ENCODE results near the gene FGFR4. TPM values are rescaled to one million over a fixed set of nuclear protein-coding genes. Genes with fewer than 3 reads are reported as not detected.
A peak's percentile ranks its signal among the peaks of the same experiment; 100 is the strongest.

Gene FGFR4
- total RNA-seq, 1 donor from 2014 or later = 0.79 TPM

DNA sequence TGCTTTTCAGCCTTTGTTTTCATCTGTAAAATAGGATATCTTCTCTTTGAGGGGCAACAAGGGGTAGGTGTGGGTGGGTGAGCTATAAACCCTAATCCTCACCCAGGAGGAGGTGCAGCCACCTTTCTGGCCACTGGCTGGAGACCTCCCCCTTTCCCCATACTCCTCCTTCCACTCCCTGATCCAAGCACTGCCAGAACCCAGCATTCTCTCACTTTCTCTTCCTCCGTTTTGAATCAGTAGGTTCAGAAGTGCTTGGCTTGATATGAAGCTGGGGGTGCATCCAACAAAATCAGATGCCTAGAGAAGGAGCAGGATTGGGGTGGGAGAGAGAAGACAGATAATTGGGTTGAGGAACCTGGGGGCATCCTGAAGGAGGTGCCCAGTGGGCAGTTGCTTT is 40.1 kb downstream of the FGFR4 start:
- Histone ChIP-seq H3K27me3 (ENCODE audit: control insufficient read depth, insufficient read depth, low read length) (no peaks in the 10 kb centered on the region), H3K4me3 (ENCODE audit: low read depth, low read length) (no peak overlapping the region), H3K36me3 (ENCODE audit: control insufficient read depth, insufficient read depth, low read length) (no peaks in the 10 kb centered on the region)
- TF ChIP-seq, protein P1, sequence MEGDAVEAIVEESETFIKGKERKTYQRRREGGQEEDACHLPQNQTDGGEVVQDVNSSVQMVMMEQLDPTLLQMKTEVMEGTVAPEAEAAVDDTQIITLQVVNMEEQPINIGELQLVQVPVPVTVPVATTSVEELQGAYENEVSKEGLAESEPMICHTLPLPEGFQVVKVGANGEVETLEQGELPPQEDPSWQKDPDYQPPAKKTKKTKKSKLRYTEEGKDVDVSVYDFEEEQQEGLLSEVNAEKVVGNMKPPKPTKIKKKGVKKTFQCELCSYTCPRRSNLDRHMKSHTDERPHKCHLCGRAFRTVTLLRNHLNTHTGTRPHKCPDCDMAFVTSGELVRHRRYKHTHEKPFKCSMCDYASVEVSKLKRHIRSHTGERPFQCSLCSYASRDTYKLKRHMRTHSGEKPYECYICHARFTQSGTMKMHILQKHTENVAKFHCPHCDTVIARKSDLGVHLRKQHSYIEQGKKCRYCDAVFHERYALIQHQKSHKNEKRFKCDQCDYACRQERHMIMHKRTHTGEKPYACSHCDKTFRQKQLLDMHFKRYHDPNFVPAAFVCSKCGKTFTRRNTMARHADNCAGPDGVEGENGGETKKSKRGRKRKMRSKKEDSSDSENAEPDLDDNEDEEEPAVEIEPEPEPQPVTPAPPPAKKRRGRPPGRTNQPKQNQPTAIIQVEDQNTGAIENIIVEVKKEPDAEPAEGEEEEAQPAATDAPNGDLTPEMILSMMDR (IDR thresholded peaks at IDR 0.05; ENCODE audit: insufficient read depth, low read length, severe bottlenecking) = no peak
- DNase-seq (ENCODE audit: low read depth) (no peak), FAIRE-seq (no peak)

DNA sequence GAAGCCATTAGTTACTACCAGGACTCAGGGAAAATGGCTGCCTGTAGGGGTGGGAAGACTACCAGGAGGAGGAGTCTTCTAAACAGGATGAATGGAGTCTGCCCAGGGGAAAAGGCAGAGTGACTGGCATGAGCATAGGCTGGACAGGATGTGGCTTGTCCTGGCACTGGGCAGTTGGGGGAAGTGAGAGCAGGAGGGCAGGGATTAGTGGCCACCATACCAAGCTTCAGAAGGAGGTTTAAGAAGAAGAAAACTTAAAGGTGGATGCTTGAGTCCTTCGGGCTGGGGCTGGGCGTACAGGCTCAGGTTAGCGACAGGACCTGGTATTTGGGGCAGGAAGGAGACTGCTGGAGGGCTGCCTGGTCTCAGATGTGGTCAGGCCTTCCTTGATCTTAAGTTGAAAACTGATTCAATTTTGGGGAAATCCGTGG is 41.9 kb downstream of the FGFR4 start:
- FAIRE-seq = no peak
- TF ChIP-seq, protein P1 (IDR thresholded peaks at IDR 0.05; ENCODE audit: insufficient read depth, low read length, severe bottlenecking) = no peak
- H3K36me3 ChIP-seq (ENCODE audit: control insufficient read depth, insufficient read depth, low read length) = no peaks in the 10 kb centered on the region
- peak; percentile 29 for DNase-seq (ENCODE audit: low read depth)
- no peaks in the 10 kb centered on the region for H3K27me3 ChIP-seq (ENCODE audit: control insufficient read depth, insufficient read depth, low read length)
- H3K4me3 ChIP-seq (ENCODE audit: low read depth, low read length) = no peak overlapping the region

DNA sequence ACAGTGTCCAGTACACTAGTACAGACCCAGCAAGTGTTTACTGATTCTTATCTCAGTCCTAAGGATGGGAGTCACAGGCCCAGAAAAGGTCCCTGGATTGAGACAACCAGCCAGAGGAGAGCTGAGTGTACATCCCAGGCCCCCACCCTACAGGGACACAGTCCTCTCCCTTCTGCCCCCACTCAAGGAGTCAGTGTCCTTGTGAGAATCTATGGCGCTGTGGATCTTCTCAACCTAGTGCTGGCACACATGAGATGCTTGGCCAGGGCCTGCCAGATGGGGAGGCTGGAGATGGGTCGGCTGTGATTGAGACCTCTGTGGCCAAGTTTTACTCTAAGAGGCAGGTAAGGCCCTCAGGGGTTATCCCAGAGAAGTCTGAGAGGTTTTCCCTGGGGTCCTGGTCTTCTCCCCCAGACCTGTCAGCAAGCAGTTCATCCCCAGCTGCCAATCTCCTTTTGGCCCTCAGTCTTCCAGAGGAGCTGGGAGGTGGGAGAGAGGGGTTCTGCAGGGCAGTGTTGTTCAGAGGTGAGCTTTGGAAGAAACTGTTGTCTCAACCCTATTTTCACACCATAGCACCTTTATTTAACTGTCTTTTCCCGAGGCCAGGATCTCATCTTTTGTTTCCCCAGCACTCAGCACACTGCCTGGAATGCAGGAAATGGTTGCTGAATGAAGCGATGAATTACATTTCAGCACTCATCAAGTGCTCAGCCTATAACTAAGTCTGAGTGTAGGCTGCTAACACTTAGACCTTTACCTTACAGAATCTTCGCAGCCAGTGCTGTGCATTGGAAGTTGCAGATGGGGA is 43.7 kb downstream of the FGFR4 start:
- Histone ChIP-seq H3K27me3 (ENCODE audit: control insufficient read depth, insufficient read depth, low read length) (no peaks in the 10 kb centered on the region), H3K4me3 (ENCODE audit: low read depth, low read length) (no peak overlapping the region), H3K36me3 (ENCODE audit: control insufficient read depth, insufficient read depth, low read length) (peaks cover 1% of the 10 kb centered on the region)
- DNase-seq (ENCODE audit: low read depth) = peak; percentile 57
- TF ChIP-seq, protein P1 (IDR thresholded peaks at IDR 0.05; ENCODE audit: insufficient read depth, low read length, severe bottlenecking) = no peak
- no peak for FAIRE-seq

DNA sequence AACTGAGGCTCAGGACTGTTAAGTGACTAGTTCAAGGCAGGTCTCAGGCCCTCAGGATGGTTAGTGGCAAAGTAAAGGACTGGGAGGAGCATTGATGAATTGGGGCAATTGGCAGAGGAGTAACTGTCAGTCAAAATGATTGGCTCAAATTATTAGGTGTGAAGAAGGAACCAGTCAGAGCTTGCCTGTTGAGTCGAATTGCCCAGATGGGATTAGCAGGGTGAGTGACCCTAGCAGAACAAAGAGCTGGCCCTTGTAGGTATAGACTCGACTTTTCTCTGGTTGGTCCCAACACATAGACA is 44.3 kb downstream of the FGFR4 start:
- FAIRE-seq = no peak
- TF ChIP-seq, protein P1 (IDR thresholded peaks at IDR 0.05; ENCODE audit: insufficient read depth, low read length, severe bottlenecking) = no peak

DNA sequence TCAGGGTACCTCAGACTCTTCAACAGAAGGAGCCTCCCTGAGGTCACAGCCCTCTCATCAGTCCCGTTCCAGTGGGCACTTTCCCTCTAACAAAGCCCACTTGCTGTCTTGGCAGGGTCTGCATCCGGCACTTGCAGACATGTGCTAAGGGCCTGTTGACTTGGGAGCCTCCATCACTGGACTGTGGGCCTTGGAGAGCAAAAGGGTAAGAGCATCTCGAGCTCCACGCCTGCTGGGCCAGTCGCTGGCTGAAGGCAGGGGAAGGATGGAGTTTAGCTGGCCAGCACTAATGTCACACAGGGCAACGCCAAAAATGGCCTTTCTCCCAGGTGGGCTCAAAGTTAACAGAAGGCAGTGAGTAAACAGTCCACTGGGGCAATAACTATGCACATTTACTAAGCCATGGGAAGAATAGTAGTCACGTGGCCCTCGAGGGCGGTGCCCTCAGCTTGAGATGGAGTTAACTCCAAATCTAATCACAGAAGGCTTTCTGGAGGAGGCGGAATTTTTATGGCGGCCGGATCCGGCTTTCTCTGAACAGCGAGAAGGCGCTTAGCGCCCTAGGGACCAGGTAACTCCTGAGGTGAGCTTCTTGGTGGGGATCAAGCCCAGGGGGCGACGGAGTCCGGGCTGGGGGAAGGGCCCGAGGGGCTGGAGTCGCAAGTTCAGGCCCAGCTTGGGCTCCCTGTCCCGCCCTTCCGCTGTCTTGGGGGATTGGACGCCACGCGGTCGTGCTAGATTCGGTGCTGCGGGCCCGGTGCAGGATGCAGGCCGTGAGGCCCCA is 44.8 kb downstream of the FGFR4 start:
- TF ChIP-seq, protein P1 (IDR thresholded peaks at IDR 0.05; ENCODE audit: insufficient read depth, low read length, severe bottlenecking) = no peak
- no peaks in the 10 kb centered on the region for H3K27me3 ChIP-seq (ENCODE audit: control insufficient read depth, insufficient read depth, low read length)
- no peak overlapping the region for H3K4me3 ChIP-seq (ENCODE audit: low read depth, low read length)
- FAIRE-seq (no peak), DNase-seq (ENCODE audit: low read depth) (no peak)
- H3K36me3 ChIP-seq (ENCODE audit: control insufficient read depth, insufficient read depth, low read length) = peaks cover 4% of the 10 kb centered on the region

More for the DNA sequence above, 44.3 kb downstream of the FGFR4 start:
- peaks cover 4% of the 10 kb centered on the region for H3K36me3 ChIP-seq (ENCODE audit: control insufficient read depth, insufficient read depth, low read length)
- no peak overlapping the region for H3K4me3 ChIP-seq (ENCODE audit: low read depth, low read length)
- DNase-seq (ENCODE audit: low read depth) = no peak
- H3K27me3 ChIP-seq (ENCODE audit: control insufficient read depth, insufficient read depth, low read length) = no peaks in the 10 kb centered on the region
